GM12801 (cell line): ENCODE data around the gene PTPRN2.

Experiments
- TF ChIP-seq, protein P1 (sequence below): IDR thresholded peaks from one replicate; pipeline ENCODE4 v1.5.1; 2011; ENCODE audit warnings: control low read depth; ENCODE audit not compliant: insufficient read length; ENCODE audit errors: extremely low read depth

Gene PTPRN2

DNA sequence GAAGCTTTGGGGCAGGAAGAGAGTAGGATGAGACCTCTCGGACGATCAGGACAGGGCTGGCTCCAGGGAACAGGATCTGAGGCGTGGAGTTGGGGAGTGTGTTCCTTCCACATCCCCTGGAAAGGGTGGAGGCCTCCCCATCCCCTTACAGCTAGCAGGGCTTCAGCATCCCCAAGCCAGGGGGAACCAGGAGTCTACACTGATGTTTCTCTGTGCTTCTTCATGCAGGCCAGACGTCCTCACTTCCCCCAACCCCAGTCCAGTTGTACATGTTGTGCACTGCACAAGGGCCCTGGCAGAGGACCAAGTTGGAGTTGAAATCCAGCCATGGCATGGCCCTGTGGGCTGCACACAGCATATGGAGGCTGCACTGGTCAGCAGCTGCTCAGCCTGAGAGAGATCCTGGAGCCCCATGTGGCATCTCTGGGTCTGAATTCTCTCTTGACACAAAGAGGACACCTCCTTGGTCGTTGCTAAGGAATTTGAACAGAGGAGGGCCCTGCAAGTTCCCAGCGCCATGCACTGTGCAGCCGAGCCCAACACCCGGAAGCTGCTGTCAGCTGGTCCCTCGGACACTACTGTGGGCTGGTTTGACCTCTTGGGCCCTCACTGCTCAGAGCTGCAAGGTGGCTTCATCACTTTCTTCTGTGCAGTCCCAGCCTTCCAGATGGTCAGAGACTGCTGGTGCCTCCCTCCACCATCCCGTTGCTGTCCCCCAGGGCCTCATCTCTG, 1069.7 kb downstream of the PTPRN2 start:
- TF ChIP-seq, protein P1, sequence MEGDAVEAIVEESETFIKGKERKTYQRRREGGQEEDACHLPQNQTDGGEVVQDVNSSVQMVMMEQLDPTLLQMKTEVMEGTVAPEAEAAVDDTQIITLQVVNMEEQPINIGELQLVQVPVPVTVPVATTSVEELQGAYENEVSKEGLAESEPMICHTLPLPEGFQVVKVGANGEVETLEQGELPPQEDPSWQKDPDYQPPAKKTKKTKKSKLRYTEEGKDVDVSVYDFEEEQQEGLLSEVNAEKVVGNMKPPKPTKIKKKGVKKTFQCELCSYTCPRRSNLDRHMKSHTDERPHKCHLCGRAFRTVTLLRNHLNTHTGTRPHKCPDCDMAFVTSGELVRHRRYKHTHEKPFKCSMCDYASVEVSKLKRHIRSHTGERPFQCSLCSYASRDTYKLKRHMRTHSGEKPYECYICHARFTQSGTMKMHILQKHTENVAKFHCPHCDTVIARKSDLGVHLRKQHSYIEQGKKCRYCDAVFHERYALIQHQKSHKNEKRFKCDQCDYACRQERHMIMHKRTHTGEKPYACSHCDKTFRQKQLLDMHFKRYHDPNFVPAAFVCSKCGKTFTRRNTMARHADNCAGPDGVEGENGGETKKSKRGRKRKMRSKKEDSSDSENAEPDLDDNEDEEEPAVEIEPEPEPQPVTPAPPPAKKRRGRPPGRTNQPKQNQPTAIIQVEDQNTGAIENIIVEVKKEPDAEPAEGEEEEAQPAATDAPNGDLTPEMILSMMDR, result no peak

DNA sequence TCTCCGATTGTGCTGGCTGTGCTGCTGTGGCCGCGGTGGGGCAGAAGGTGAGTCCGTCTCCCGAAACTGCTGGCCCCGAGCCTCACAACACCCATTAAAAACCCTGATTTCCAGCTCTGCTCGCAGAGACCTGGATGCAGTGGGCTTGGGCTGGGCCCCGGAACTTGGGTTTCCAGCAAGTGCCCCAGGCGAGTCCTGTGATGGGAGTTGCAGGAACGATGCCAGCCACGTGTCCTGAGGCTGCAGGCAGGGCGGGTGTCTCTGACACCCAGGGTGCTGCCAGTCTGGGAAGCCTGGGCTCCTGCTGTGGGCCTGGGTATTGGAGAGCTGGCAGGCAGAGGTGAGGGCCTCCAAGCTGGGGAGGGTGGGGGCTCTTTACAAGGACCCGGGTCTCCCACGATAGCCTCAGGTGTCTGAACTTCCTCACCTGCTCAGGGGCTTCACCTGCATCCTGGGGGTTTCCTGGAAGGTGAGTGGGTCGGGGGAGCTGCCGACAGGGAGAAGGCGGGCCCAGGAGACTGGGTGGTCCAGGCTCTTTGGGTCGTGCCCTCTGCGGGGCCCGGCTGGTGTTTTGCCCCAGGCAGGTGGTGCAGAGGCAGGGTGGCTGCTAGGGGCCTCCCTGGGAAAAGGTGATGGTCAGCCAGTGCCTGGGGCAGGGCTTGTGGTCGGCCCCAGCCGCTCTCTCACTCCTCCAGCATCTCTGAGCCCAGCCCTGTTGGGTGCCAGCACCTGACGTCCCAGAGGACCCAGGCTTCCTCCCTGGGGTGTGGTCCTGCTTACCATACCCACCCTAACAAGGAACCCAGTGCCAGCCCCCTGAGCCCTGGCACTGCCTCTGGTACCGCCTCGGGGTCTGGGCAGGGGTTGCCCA, 1070.5 kb downstream of the PTPRN2 start:
- TF ChIP-seq, protein P1, result no peak

DNA sequence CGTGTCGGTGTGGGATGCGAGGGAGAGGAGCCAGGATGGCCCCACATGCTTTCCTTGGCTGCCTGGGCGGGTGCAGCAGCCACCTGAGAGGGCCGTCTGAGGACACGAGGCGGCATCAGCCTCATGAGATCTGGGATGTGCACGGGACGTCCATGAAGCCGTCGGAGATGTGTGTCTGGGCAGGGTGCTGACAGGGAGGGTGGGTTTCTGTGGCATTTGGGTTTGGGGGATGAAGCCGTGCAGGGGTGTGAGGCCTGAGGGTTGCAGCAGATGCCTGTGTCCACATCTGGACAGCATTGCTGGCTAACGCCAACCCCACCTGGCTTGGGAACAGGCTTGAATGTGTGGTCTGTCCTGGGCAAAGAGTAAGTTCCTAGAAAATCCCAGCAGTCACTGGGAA, 1071.3 kb downstream of the PTPRN2 start:
- TF ChIP-seq, protein P1, result no peak

DNA sequence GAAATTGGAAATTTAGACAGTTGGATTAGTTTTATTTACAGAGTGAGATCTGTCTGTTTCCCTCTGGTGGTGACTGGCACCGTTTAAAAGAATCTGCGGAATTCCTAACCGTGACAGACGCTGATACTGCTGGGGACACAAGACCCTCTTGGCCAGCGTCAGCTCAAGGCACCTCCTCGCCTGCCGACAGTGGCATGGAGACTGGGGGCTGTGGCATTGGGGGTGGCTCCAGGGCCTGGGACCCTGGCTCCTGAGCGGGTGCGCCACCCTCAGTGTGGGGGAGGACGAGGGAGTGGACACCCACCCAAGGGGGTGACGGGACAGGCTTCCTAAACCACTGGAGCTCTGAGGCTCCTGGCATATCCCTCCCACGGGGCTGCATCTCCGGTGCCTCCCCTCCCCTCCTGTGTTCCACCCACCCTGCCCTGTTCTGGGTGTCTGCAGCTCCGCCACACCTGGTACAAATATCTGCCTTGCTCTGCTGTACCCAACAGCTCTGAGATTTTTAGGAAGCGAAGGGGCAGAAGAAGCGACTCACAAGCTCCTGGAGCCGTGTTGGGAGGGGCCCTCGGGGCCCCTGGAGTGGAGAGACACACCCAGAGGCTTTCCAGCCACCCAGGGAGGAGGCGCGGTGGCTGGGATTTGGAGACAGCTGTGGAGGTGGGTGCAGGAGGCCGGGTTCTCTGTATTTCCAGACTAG, 1072.1 kb downstream of the PTPRN2 start:
- TF ChIP-seq, protein P1, result no peak

- TF ChIP-seq, protein P1, result no peak
Observed at GRCh38 chr7:157514746-157515145, 1072.9 kb downstream of the PTPRN2 start.

DNA sequence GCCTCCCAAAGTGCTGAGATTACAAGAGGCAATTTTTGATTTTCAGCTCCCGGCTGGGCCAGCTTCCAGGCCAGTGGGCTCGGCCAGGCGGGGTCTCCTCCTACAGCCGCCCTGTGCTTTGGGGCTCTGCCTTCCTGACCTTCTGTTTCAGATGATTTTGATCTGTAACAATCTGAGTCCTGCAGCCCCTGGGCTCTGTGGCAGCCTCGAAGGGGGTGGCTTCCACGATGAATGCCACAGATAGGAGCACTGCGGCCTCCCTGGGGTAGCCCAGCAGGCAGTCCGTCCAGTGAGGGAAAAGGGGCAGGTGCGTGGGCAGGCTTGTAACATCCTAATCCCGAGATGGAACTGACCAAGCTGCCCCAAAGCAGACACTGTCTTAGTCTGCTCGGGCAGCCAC, 1073.3 kb downstream of the PTPRN2 start:
- TF ChIP-seq, protein P1, result no peak

DNA sequence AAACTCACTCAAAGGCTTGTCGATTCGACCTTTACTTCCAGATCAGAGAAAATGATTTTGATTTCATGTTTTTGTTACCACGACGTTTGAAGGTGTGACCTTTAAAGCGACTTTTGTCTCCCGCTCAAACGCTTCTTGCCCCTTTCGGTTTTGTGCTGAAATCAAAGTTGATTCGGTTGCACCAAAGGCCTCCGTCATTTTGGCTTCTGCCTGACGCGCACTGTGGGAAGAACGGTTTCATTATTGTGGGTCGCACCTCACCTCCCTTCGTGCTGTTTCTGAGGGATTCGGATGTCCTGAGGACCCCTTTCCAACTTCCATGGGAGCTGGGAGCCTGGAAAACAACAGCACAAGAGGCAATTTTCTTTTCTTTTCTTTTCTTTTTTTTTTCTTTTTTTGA, 1073.9 kb downstream of the PTPRN2 start:
- TF ChIP-seq, protein P1, result no peak
